ENCODE results near the gene PPP1R37. TPM values are rescaled to one million over a fixed set of nuclear protein-coding genes. Genes with fewer than 3 reads are reported as not detected.

Gene PPP1R37
- polyA plus RNA-seq, 1 donor from 2014 or later: 53.7 TPM

DNA sequence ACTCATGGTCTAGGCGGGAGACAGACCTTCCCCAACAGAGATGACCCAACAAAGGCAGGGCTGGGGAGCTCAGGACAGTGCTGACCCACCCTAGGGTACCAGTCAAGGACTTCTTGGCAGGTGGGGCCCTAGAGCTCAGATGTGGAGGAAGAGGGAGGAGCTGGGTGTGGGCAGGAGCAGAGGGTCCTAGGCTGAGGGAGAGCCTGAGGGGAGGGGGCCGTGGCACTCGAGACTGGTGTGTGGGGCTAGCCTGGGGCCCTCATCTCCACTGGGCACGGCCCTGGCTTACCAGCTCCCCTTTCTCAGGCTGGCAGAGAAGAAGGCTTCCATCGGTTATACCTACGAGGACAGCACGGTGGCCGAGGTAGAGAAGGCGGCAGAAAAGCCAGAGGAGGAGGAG, 35.5 kb upstream of the PPP1R37 start:
- Histone ChIP-seq H2AFZ (ENCODE audit: low read depth, low read length) (no peak overlapping the region), H3K27ac (ENCODE audit: low read length) (no peak overlapping the region), H3K9me2 (ENCODE audit: insufficient read depth, low read length) (no peaks in the 10 kb centered on the region), H3K4me3 (ENCODE audit: low read length) (no peak overlapping the region), H3K79me2 (replicated peaks; ENCODE audit: insufficient read depth, low read length) (no peaks in the 10 kb centered on the region), H3K27me3 (ENCODE audit: insufficient read depth, low read depth, low read length) (no peaks in the 10 kb centered on the region), H3K9ac (ENCODE audit: low read length) (no peak overlapping the region), H4K20me1 (ENCODE audit: insufficient read depth) (no peaks in the 10 kb centered on the region), H3F3A (ENCODE audit: insufficient read depth, low read length, poor library complexity, severe bottlenecking) (no peaks in the 10 kb centered on the region), H3K36me3 (ENCODE audit: insufficient read depth, low read length) (no peaks in the 10 kb centered on the region), H3K4me2 (ENCODE audit: low read length) (no peak overlapping the region), H3K9me3 (ENCODE audit: low read length) (no peaks in the 10 kb centered on the region)
- TF ChIP-seq RAD21 (conservative IDR thresholded peaks at IDR 0.05) (no peak), SMC3 (conservative IDR thresholded peaks at IDR 0.05; ENCODE audit: poor library complexity) (no peak)

DNA sequence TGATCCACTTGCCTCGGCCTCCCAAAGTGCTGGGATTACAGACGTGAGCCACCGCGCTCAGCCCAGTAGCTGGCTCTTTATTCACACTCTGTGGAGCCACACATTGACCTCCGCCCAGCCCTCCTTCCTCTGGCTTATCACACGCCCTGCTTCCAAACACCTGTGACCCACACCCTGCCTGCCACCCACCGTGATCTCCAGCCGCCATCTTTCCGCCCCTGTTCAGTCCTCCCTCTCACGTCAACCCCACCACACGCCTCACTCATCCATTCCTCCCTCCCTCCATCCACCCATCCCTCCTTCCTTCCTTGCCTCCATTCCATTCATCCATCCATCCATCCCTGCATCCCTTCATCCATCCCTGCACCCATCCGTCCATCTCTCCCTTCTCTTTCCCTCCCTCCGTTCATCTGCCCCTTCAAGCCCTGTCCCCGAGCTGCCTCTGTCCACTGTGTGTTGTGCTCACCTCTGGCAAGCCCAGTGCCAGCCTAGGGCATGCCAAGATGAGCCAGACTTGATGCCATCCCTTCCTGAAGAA, 34.3 kb upstream of the PPP1R37 start:
- no peak overlapping the region for H3K27ac ChIP-seq (ENCODE audit: low read length)
- no peaks in the 10 kb centered on the region for H3K9me2 ChIP-seq (ENCODE audit: insufficient read depth, low read length)
- no peaks in the 10 kb centered on the region for H3K36me3 ChIP-seq (ENCODE audit: insufficient read depth, low read length)
- H3K9ac ChIP-seq (ENCODE audit: low read length): no peak overlapping the region
- TF ChIP-seq POLR2AphosphoS5 (IDR thresholded peaks at IDR 0.05): no peak
- TF ChIP-seq, protein P1, sequence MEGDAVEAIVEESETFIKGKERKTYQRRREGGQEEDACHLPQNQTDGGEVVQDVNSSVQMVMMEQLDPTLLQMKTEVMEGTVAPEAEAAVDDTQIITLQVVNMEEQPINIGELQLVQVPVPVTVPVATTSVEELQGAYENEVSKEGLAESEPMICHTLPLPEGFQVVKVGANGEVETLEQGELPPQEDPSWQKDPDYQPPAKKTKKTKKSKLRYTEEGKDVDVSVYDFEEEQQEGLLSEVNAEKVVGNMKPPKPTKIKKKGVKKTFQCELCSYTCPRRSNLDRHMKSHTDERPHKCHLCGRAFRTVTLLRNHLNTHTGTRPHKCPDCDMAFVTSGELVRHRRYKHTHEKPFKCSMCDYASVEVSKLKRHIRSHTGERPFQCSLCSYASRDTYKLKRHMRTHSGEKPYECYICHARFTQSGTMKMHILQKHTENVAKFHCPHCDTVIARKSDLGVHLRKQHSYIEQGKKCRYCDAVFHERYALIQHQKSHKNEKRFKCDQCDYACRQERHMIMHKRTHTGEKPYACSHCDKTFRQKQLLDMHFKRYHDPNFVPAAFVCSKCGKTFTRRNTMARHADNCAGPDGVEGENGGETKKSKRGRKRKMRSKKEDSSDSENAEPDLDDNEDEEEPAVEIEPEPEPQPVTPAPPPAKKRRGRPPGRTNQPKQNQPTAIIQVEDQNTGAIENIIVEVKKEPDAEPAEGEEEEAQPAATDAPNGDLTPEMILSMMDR (IDR thresholded peaks at IDR 0.05; ENCODE audit: poor library complexity, severe bottlenecking): no peak
- H3K4me2 ChIP-seq (ENCODE audit: low read length): no peak overlapping the region
- H4K20me1 ChIP-seq (ENCODE audit: insufficient read depth): no peaks in the 10 kb centered on the region
- H2AFZ ChIP-seq (ENCODE audit: low read depth, low read length): no peak overlapping the region
- no peaks in the 10 kb centered on the region for H3K9me3 ChIP-seq (ENCODE audit: low read length)
- no peaks in the 10 kb centered on the region for H3F3A ChIP-seq (ENCODE audit: insufficient read depth, low read length, poor library complexity, severe bottlenecking)
- no peaks in the 10 kb centered on the region for H3K27me3 ChIP-seq (ENCODE audit: insufficient read depth, low read depth, low read length)
- no peak overlapping the region for H3K4me3 ChIP-seq (ENCODE audit: low read length)
- no peaks in the 10 kb centered on the region for H3K79me2 ChIP-seq (replicated peaks; ENCODE audit: insufficient read depth, low read length)

DNA sequence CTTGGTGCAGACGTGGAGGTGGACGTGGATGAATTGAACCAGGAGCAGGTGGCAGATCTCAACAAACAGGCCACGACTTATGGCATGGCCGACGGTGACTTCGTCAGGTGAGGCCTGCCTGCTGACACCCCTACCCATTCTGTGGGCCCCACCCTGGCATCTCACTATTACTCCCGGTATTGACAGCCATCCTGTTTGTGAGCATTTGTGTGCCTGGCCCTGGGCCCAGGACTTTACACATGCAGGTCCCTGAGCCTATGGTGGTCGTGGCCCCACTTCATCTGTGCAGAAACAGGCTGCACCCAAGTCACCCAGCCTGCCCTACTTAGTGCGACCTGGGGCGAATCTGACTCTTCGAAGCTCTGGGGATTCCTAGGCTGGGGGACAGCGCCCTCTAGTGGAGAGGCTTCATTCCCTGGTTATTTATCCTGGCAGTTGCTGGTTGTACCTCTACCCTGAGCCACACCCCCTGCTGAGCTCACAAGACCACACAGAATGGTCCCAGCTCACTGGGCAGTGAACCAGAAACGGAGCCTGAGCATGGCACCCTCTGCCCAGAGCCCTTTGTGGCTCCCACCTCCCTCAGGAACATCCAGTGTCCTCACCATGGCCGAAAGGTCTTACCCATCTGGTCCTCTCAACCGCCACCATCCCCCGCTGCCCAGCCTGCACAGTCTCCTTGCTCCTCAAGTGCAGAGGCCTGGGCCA, 33.6 kb upstream of the PPP1R37 start:
- no peaks in the 10 kb centered on the region for H3K9me3 ChIP-seq (ENCODE audit: low read length)
- H3K27me3 ChIP-seq (ENCODE audit: insufficient read depth, low read depth, low read length): no peaks in the 10 kb centered on the region
- H3K9me2 ChIP-seq (ENCODE audit: insufficient read depth, low read length): no peaks in the 10 kb centered on the region
- no peak overlapping the region for H3K9ac ChIP-seq (ENCODE audit: low read length)
- H3K4me2 ChIP-seq (ENCODE audit: low read length): no peak overlapping the region
- H3K36me3 ChIP-seq (ENCODE audit: insufficient read depth, low read length): no peaks in the 10 kb centered on the region
- TF ChIP-seq, protein P1 (IDR thresholded peaks at IDR 0.05; ENCODE audit: poor library complexity, severe bottlenecking): peak; percentile 75
- TF ChIP-seq, protein P2, sequence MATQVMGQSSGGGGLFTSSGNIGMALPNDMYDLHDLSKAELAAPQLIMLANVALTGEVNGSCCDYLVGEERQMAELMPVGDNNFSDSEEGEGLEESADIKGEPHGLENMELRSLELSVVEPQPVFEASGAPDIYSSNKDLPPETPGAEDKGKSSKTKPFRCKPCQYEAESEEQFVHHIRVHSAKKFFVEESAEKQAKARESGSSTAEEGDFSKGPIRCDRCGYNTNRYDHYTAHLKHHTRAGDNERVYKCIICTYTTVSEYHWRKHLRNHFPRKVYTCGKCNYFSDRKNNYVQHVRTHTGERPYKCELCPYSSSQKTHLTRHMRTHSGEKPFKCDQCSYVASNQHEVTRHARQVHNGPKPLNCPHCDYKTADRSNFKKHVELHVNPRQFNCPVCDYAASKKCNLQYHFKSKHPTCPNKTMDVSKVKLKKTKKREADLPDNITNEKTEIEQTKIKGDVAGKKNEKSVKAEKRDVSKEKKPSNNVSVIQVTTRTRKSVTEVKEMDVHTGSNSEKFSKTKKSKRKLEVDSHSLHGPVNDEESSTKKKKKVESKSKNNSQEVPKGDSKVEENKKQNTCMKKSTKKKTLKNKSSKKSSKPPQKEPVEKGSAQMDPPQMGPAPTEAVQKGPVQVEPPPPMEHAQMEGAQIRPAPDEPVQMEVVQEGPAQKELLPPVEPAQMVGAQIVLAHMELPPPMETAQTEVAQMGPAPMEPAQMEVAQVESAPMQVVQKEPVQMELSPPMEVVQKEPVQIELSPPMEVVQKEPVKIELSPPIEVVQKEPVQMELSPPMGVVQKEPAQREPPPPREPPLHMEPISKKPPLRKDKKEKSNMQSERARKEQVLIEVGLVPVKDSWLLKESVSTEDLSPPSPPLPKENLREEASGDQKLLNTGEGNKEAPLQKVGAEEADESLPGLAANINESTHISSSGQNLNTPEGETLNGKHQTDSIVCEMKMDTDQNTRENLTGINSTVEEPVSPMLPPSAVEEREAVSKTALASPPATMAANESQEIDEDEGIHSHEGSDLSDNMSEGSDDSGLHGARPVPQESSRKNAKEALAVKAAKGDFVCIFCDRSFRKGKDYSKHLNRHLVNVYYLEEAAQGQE (IDR thresholded peaks at IDR 0.05; ENCODE audit: borderline replicate concordance): no peak
- TF ChIP-seq RAD21 (conservative IDR thresholded peaks at IDR 0.05) (peak; percentile 58), SMC3 (conservative IDR thresholded peaks at IDR 0.05; ENCODE audit: poor library complexity) (peak; percentile 60), EZH2 (IDR thresholded peaks at IDR 0.05; ENCODE audit: borderline replicate concordance, insufficient read depth, low read length, poor library complexity, severe bottlenecking) (no peak), TAF1 (IDR thresholded peaks at IDR 0.05; ENCODE audit: low read depth) (no peak), POLR2AphosphoS5 (IDR thresholded peaks at IDR 0.05) (no peak), MXI1 (conservative IDR thresholded peaks at IDR 0.05; ENCODE audit: poor library complexity, severe bottlenecking) (no peak), EP300 (conservative IDR thresholded peaks at IDR 0.05; ENCODE audit: poor library complexity, severe bottlenecking) (no peak)
- no peak overlapping the region for H3K4me3 ChIP-seq (ENCODE audit: low read length)
- no peaks in the 10 kb centered on the region for H3K79me2 ChIP-seq (replicated peaks; ENCODE audit: insufficient read depth, low read length)
- no peaks in the 10 kb centered on the region for H4K20me1 ChIP-seq (ENCODE audit: insufficient read depth)
- H3F3A ChIP-seq (ENCODE audit: insufficient read depth, low read length, poor library complexity, severe bottlenecking): no peaks in the 10 kb centered on the region
- no peak overlapping the region for H3K27ac ChIP-seq (ENCODE audit: low read length)
- H2AFZ ChIP-seq (ENCODE audit: low read depth, low read length): no peak overlapping the region
